ENCODE data around the gene SALL4.
A peak's percentile ranks its signal among the peaks of the same experiment; 100 is the strongest.
"Not testable (repeated sequence)": the region's sequence is repeated elsewhere in the genome, so short reads cannot be mapped to it uniquely, and the experiment has no call there.

SALL4 gene

GRCh38 chr20:51801823-51802123 is 548 bp downstream of the SALL4 start:
- DNase-seq (ENCODE audit: low read depth, low spot score) = no peak

GRCh38 chr20:51801122-51801822 is 1.0 kb downstream of the SALL4 start:
- DNase-seq (ENCODE audit: low read depth, low spot score) = peak; percentile 43

GRCh38 chr20:51800872-51801121 is 1.5 kb downstream of the SALL4 start:
- peak; percentile 36 for DNase-seq (ENCODE audit: low read depth, low spot score)

- peak; percentile 83 for DNase-seq (ENCODE audit: low read depth, low spot score)
Observed at GRCh38 chr20:51800060-51800871, 2.1 kb downstream of the SALL4 start.

- no peak for DNase-seq (ENCODE audit: low read depth, low spot score)
Observed at GRCh38 chr20:51799401-51799860, 2.9 kb downstream of the SALL4 start.

GRCh38 chr20:51797357-51798025 is 4.8 kb downstream of the SALL4 start:
- peak; percentile 18 for DNase-seq (ENCODE audit: low read depth, low spot score)

GRCh38 chr20:51796340-51796739 is 6.0 kb downstream of the SALL4 start:
- no peak for DNase-seq (ENCODE audit: low read depth, low spot score)

- DNase-seq (ENCODE audit: low read depth, low spot score) = no peak
Observed at GRCh38 chr20:51792960-51793359, 9.4 kb downstream of the SALL4 start.

- no peak for DNase-seq (ENCODE audit: low read depth, low spot score)
Observed at GRCh38 chr20:51791626-51792025, 10.7 kb downstream of the SALL4 start.

GRCh38 chr20:51790256-51790655 is 12.1 kb downstream of the SALL4 start:
- no peak for DNase-seq (ENCODE audit: low read depth, low spot score)

GRCh38 chr20:51789434-51789833 is 12.9 kb downstream of the SALL4 start:
- no peak for DNase-seq (ENCODE audit: low read depth, low spot score)

- no peak for DNase-seq (ENCODE audit: low read depth, low spot score)
Observed at GRCh38 chr20:51788822-51789221, 13.5 kb downstream of the SALL4 start.

- no peak for DNase-seq (ENCODE audit: low read depth, low spot score)
Observed at GRCh38 chr20:51784299-51784698, 18.0 kb downstream of the SALL4 start.

GRCh38 chr20:51778229-51778759 is 24.0 kb downstream of the SALL4 start:
- not testable (repeated sequence) for DNase-seq (ENCODE audit: low read depth, low spot score)

GRCh38 chr20:51775241-51775640 is 27.1 kb downstream of the SALL4 start:
- no peak for DNase-seq (ENCODE audit: low read depth, low spot score)

- no peak for DNase-seq (ENCODE audit: low read depth, low spot score)
Observed at GRCh38 chr20:51772236-51772635, 30.1 kb downstream of the SALL4 start.

- no peak for DNase-seq (ENCODE audit: low read depth, low spot score)
Observed at GRCh38 chr20:51769976-51770615, 32.2 kb downstream of the SALL4 start.

GRCh38 chr20:51768759-51769517 is 33.4 kb downstream of the SALL4 start:
- peak; percentile 19 for DNase-seq (ENCODE audit: low read depth, low spot score)

- peak; percentile 70 for DNase-seq (ENCODE audit: low read depth, low spot score)
Observed at GRCh38 chr20:51767867-51768758, 34.2 kb downstream of the SALL4 start, which contains the start of gene ATP9A. ATP9A (minus strand) TSS chr20:51768390; CDS start chr20:51768369, 21 bp downstream.

All from astrocyte of the hippocampus (primary cell).